Fibroblast of lung (primary cell): ENCODE results near the gene UPK3A.

Experiments
- EZH2 ChIP-seq: IDR thresholded peaks from 2 replicates; pipeline ENCODE4 v1.5.1; 2012; ENCODE audit warnings: low read length, control low read depth, mild to moderate bottlenecking; ENCODE audit errors: missing control alignments
- TF ChIP-seq, protein P1 (sequence below), 2 donors: IDR thresholded peaks in 1 of 2; conservative IDR thresholded peaks in 1 of 2; 1 replicate in 1 of 2; 2 replicates in 1 of 2; pipeline ENCODE4 v1.5.1; 2011 to 2012; ENCODE audit warnings: low read length in 2 of 2, control low read depth in 1 of 2, inconsistent platforms in 1 of 2, low read depth in 1 of 2, mild to moderate bottlenecking in 1 of 2

DNA sequence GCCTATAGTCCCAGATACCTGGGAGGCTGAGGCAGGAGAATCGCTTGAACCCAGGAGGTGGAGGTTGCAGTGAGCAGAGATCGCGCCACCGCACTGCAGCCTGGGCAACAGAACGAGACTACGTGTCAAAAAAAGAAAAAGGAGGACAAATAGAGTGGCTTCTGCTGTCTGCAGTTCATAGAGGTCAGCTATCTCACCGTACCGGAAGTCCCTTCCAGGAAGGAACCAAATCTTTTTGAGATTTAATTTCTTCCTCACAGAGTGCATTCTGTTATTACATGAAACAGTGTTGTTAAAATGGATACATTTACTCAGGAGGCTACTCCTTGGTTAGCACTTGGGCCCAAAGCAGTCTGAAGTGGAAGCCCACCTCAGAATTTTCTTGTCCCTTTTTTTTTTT, 58.4 kb downstream of the UPK3A start:
- TF ChIP-seq, protein P1, sequence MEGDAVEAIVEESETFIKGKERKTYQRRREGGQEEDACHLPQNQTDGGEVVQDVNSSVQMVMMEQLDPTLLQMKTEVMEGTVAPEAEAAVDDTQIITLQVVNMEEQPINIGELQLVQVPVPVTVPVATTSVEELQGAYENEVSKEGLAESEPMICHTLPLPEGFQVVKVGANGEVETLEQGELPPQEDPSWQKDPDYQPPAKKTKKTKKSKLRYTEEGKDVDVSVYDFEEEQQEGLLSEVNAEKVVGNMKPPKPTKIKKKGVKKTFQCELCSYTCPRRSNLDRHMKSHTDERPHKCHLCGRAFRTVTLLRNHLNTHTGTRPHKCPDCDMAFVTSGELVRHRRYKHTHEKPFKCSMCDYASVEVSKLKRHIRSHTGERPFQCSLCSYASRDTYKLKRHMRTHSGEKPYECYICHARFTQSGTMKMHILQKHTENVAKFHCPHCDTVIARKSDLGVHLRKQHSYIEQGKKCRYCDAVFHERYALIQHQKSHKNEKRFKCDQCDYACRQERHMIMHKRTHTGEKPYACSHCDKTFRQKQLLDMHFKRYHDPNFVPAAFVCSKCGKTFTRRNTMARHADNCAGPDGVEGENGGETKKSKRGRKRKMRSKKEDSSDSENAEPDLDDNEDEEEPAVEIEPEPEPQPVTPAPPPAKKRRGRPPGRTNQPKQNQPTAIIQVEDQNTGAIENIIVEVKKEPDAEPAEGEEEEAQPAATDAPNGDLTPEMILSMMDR (conservative IDR thresholded peaks at IDR 0.05 in 1 of 2, IDR thresholded peaks at IDR 0.05 in 1 of 2; ENCODE audit: low read depth in 1 of 2, low read length in 2 of 2): no peak
- TF ChIP-seq EZH2: no peak
